Smooth muscle cell (in vitro differentiated cells): Measurements from ENCODE around the gene AGFG2. TPM values are rescaled to one million over a fixed set of nuclear protein-coding genes. Genes with fewer than 3 reads are reported as not detected.

Experiments
- DNase-seq: peaks from one replicate; lab custom pipeline; 2025; ENCODE audit not compliant: unreplicated experiment; lab: John Stamatoyannopoulos, UW
- H2AFZ ChIP-seq: fragments of 200-600 bp; sonication (generic); 2 replicates; pipeline ENCODE4 v1.6.0; 2016; ENCODE audit warnings: antibody characterized with exemption, low read depth, mild to moderate bottlenecking
- H3F3A ChIP-seq: fragments of 200-600 bp; sonication (generic); 2 replicates; pipeline ENCODE4 v1.6.0; 2017; ENCODE audit warnings: antibody characterized with exemption, low read depth
- H3K27ac ChIP-seq: fragments of 200-600 bp; sonication (generic); 2 replicates; pipeline ENCODE4 v1.5.1; 2016; ENCODE audit warnings: low read depth, mild to moderate bottlenecking
- H3K27me3 ChIP-seq: fragments of 200-600 bp; sonication (generic); 2 replicates; pipeline ENCODE4 v1.6.1; 2016; ENCODE audit warnings: low read depth, mild to moderate bottlenecking
- H3K36me3 ChIP-seq: fragments of 200-600 bp; sonication (generic); 2 replicates; pipeline ENCODE4 v1.5.1; 2016; ENCODE audit warnings: low read depth
- H3K4me1 ChIP-seq: fragments of 200-600 bp; sonication (generic); 2 replicates; pipeline ENCODE4 v1.5.1; 2016; ENCODE audit warnings: low read depth
- H3K4me2 ChIP-seq: fragments of 200-600 bp; sonication (generic); 2 replicates; pipeline ENCODE4 v1.6.0; 2016; ENCODE audit warnings: mild to moderate bottlenecking
- H3K4me3 ChIP-seq: fragments of 200-600 bp; sonication (generic); 2 replicates; pipeline ENCODE4 v1.5.1; 2016; ENCODE audit warnings: mild to moderate bottlenecking
- H3K79me2 ChIP-seq: fragments of 200-600 bp; sonication (generic); 2 replicates; pipeline ENCODE4 v1.6.0; 2016; ENCODE audit warnings: low read depth, mild to moderate bottlenecking
- H3K9ac ChIP-seq: fragments of 200-600 bp; sonication (generic); 2 replicates; pipeline ENCODE4 v1.6.0; 2016; ENCODE audit warnings: low read depth
- H3K9me3 ChIP-seq: fragments of 200-600 bp; sonication (generic); replicated peaks from 2 replicates; pipeline ENCODE4 v1.5.1; 2016; ENCODE audit warnings: low read depth
- H4K20me1 ChIP-seq: fragments of 200-600 bp; sonication (generic); 2 replicates; pipeline ENCODE4 v1.6.0; 2016; ENCODE audit warnings: low read depth
- CTCF ChIP-seq: fragments of 200-600 bp; sonication (generic); IDR thresholded peaks from 2 replicates; pipeline ENCODE4 v1.5.1; 2017; ENCODE audit warnings: borderline replicate concordance, mild to moderate bottlenecking, antibody characterized with exemption; ENCODE audit not compliant: insufficient read depth, poor library complexity, severe bottlenecking
- WGBS: methylation state at CpG from one replicate; pipeline ENCODE4 v1.1.7; 2016; ENCODE audit warnings: low lambda C conversion rate; 5-methylcytosine and 5-hydroxymethylcytosine counted together
- polyA plus RNA-seq: library from polyadenylated mRNA; unstranded; fragments of >200 nt; fragmentation: Nextera tagmentation; extraction: Ambion mirVana; gene quantifications from 2 replicates; pipeline ENCODE4 v1.2.1, GENCODE V29; 2016
- total RNA-seq: library from RNA; depleted of rRNA; stranded (reverse); fragments of >200 nt; gene quantifications from 2 replicates; pipeline ENCODE4 v1.2.3, GENCODE V29; 2014

AGFG2 gene
- total and polyA plus RNA-seq, 2 experiments from 2014 or later, result 2.7 to 8.4 TPM

- Histone ChIP-seq H3K27me3 (peaks cover 4% of the 10 kb centered on the region), H4K20me1 (no peaks in the 10 kb centered on the region), H3K4me1 (peaks cover 18% of the 10 kb centered on the region), H3K79me2 (no peaks in the 10 kb centered on the region), H3K9ac (no peak overlapping the region), H2AFZ (no peak overlapping the region), H3K9me3 (no peaks in the 10 kb centered on the region), H3K36me3 (no peaks in the 10 kb centered on the region), H3F3A (no peaks in the 10 kb centered on the region), H3K4me3 (no peak overlapping the region), H3K4me2 (no peak overlapping the region), H3K27ac (no peak overlapping the region)
- TF ChIP-seq CTCF, result no peak
- 96% methylated on average over 5 of the region's 5 CpGs for WGBS
- DNase-seq, result no peak
Measured at GRCh38 chr7:100491192-100491578, 47.8 kb upstream of the AGFG2 start.

GRCh38 chr7:100492738-100493475 is 46.1 kb upstream of the AGFG2 start:
- H3K4me1 ChIP-seq, result peaks cover 18% of the 10 kb centered on the region
- no peak overlapping the region for H3K9ac ChIP-seq
- H3K36me3 ChIP-seq, result no peaks in the 10 kb centered on the region
- no peaks in the 10 kb centered on the region for H3F3A ChIP-seq
- no peak overlapping the region for H3K27ac ChIP-seq
- no peaks in the 10 kb centered on the region for H3K79me2 ChIP-seq
- H3K4me3 ChIP-seq, result peak overlapping the region; percentile 23
- no peak overlapping the region for H2AFZ ChIP-seq
- DNase-seq, result no peak
- H3K4me2 ChIP-seq, result peak overlapping the region; percentile 82
- WGBS, result 90% methylated on average over 5 of the region's 5 CpGs
- H3K27me3 ChIP-seq, result peaks cover 4% of the 10 kb centered on the region
- H4K20me1 ChIP-seq, result no peaks in the 10 kb centered on the region
- no peaks in the 10 kb centered on the region for H3K9me3 ChIP-seq
- TF ChIP-seq CTCF, result no peak

- peaks cover 18% of the 10 kb centered on the region for H3K4me1 ChIP-seq
- H3K36me3 ChIP-seq, result no peaks in the 10 kb centered on the region
- no peaks in the 10 kb centered on the region for H3F3A ChIP-seq
- no peak overlapping the region for H3K27ac ChIP-seq
- no peak overlapping the region for H2AFZ ChIP-seq
- no peak for DNase-seq
- no peaks in the 10 kb centered on the region for H4K20me1 ChIP-seq
- H3K27me3 ChIP-seq, result peaks cover 4% of the 10 kb centered on the region
- H3K79me2 ChIP-seq, result no peaks in the 10 kb centered on the region
- no peak overlapping the region for H3K9ac ChIP-seq
- no peaks in the 10 kb centered on the region for H3K9me3 ChIP-seq
- 27% methylated on average over 23 of the region's 56 CpGs for WGBS
- H3K4me3 ChIP-seq, result peak overlapping the region; percentile 23
- TF ChIP-seq CTCF, result no peak
- H3K4me2 ChIP-seq, result peak overlapping the region; percentile 82
Measured at GRCh38 chr7:100493476-100494264, 45.3 kb upstream of the AGFG2 start.
